ENCODE data around the gene CUX1. TPM values are rescaled to one million over a fixed set of nuclear protein-coding genes. Genes with fewer than 3 reads are reported as not detected.

Gene CUX1
- total RNA-seq, 1 experiment from 2014 or later: 53.5 TPM

DNA sequence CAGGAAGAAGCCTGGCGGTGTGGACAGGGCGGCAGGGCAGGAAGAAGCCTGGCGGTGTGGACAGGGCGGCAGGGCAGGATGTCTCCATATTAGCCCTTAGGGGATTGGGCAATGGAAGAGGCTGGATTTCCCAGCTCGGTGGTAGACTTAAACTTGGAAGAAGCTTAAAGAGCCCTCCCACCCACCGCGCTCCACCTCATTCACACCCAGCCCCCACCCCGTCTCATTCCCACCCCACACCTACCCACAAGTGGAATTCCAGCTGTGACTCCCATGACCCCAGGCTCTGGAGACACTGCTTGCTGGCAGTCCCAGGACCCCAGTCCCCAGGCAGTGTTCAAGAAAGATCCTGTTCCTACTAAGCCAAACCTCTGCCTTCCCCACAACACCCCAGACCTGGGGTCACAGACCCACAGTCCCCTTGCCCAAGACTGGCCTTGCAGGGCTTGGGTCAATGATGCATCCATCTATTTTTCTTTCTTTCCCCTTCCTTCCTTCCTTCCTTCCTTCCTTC, 504.8 kb downstream of the CUX1 start:
- Histone ChIP-seq H4K5ac (ENCODE audit: insufficient read length, low read depth, low read length) (no peak overlapping the region), H3K56ac (ENCODE audit: insufficient read length, low read depth, low read length) (no peak overlapping the region), H2BK12ac (ENCODE audit: insufficient read length, low read depth, low read length) (no peak overlapping the region), H3K4me2 (ENCODE audit: insufficient read depth, insufficient read length, low read length) (no peak overlapping the region), H3K79me2 (ENCODE audit: insufficient read depth, low read length) (no peaks in the 10 kb centered on the region), H3K4me1 (ENCODE audit: insufficient read depth, low read length) (no peaks in the 10 kb centered on the region; the same call in 1 of the 2 replicates), H3K9ac (ENCODE audit: extremely low read depth, insufficient read length, low read length) (no peak overlapping the region), H3K14ac (ENCODE audit: insufficient read depth, low read length) (no peak overlapping the region), H3K23me2 (ENCODE audit: insufficient read length, low read depth, low read length, poor library complexity, severe bottlenecking) (no peaks in the 10 kb centered on the region), H2BK5ac (ENCODE audit: insufficient read length, low read length) (no peak overlapping the region), H4K91ac (ENCODE audit: insufficient read length, low read depth, low read length) (no peak overlapping the region), H2AFZ (ENCODE audit: low read length) (no peak overlapping the region), H3K23ac (ENCODE audit: insufficient read length, low read depth, low read length) (no peak overlapping the region), H3K27ac (ENCODE audit: insufficient read length, low read depth, low read length) (no peak overlapping the region), H3K79me1 (ENCODE audit: insufficient read depth, low read depth, low read length, poor library complexity, severe bottlenecking) (no peaks in the 10 kb centered on the region), H3K27me3 (ENCODE audit: insufficient read depth, low read length) (no peaks in the 10 kb centered on the region), H3T11ph (ENCODE audit: low read length) (no peak overlapping the region), H4K20me1 (ENCODE audit: control insufficient read depth, insufficient read depth, insufficient read length) (no peaks in the 10 kb centered on the region), H2BK15ac (ENCODE audit: low read depth, low read length) (no peak overlapping the region), H4K8ac (replicated peaks; ENCODE audit: insufficient read length, low read depth, low read length) (no peak overlapping the region), H3K18ac (ENCODE audit: insufficient read length, low read depth, low read length) (no peak overlapping the region), H2BK20ac (ENCODE audit: low read depth, low read length, poor library complexity, severe bottlenecking) (no peak overlapping the region), H3K4ac (ENCODE audit: low read depth, low read length) (no peak overlapping the region), H3K9me3 (ENCODE audit: control insufficient read depth, low read depth, low read length) (no peaks in the 10 kb centered on the region), H2AK5ac (ENCODE audit: insufficient read length, low read length) (no peak overlapping the region), H2BK120ac (ENCODE audit: low read depth, low read length, poor library complexity, severe bottlenecking) (no peak overlapping the region)
- peaks cover 19% of the 10 kb centered on the region for H3K27me3 Mint-ChIP-seq (ENCODE audit: low read depth)
- peaks cover 9 to 18% of the 10 kb centered on the region in 2 experiments for H3K4me1 Mint-ChIP-seq
- no peak overlapping the region; a peak in 1 of 5 replicates for H3K4me3 Mint-ChIP-seq
- H3K27ac Mint-ChIP-seq: no peak overlapping the region
- no peak for TF ChIP-seq CTCF (conservative IDR thresholded peaks at IDR 0.05)
- peaks cover 0 to 2% (median 1%) of the 10 kb centered on the region in 3 experiments; a peak in 3 of 7 replicates for H3K36me3 Mint-ChIP-seq (ENCODE audit: insufficient read depth in 1 of 3, low read depth in 3 of 3)
- no peaks in the 10 kb centered on the region for H3K9me3 Mint-ChIP-seq
- no peak for DNase-seq
- no CpG with 5 or more reads among the region's 8 CpGs for WGBS (ENCODE audit: extremely low coverage, insufficient read length, low lambda C conversion rate)

All from H9 (cell line).